GM23338 (cell line): Measurements from ENCODE around the gene COL6A1. TPM values are rescaled to one million over a fixed set of nuclear protein-coding genes. Genes with fewer than 3 reads are reported as not detected.

Experiments
- ATAC-seq: fragments of 200-7000 bp; cut with Tn5 transposase; 3 replicates; pipeline ENCODE4 v1.9.1; 2020
- DNase-seq: peaks from one replicate; pipeline ENCODE4 v3.0.0-alpha.2; 2015; ENCODE audit warnings: low spot score
- H2AFZ ChIP-seq: fragments of 200-600 bp; sonication (generic); 2 replicates; pipeline ENCODE4 v1.8.0; 2016; ENCODE audit warnings: antibody characterized with exemption, mild to moderate bottlenecking, moderate library complexity
- H3F3A ChIP-seq: fragments of 200-600 bp; sonication (generic); replicated peaks from 2 replicates; pipeline ENCODE4 v1.8.0; 2017; ENCODE audit warnings: antibody characterized with exemption, mixed run types, low read depth
- H3K27ac ChIP-seq: fragments of 200-600 bp; sonication (generic); 2 replicates; pipeline ENCODE4 v1.6.1; 2016; ENCODE audit warnings: low read depth
- H3K27me3 ChIP-seq: fragments of 200-600 bp; sonication (generic); 2 replicates; pipeline ENCODE4 v1.8.0; 2016; ENCODE audit warnings: mild to moderate bottlenecking, mixed run types, moderate library complexity; ENCODE audit not compliant: insufficient read depth
- H3K36me3 ChIP-seq: fragments of 200-600 bp; sonication (generic); 2 replicates; pipeline ENCODE4 v1.8.0; 2016; ENCODE audit warnings: mild to moderate bottlenecking; ENCODE audit not compliant: insufficient read depth
- H3K4me1 ChIP-seq: fragments of 200-600 bp; sonication (generic); 2 replicates; pipeline ENCODE4 v1.8.0; 2016; ENCODE audit warnings: mild to moderate bottlenecking, moderate library complexity; ENCODE audit not compliant: insufficient read depth
- H3K4me2 ChIP-seq: fragments of 200-600 bp; sonication (generic); 2 replicates; pipeline ENCODE4 v1.7.1; 2017; ENCODE audit warnings: mixed run types
- H3K4me3 ChIP-seq: fragments of 200-600 bp; sonication (generic); 2 replicates; pipeline ENCODE4 v1.6.1; 2016; ENCODE audit warnings: mixed run types
- H3K79me2 ChIP-seq: fragments of 200-600 bp; sonication (generic); replicated peaks from 2 replicates; pipeline ENCODE4 v1.8.0; 2017; ENCODE audit warnings: mild to moderate bottlenecking; ENCODE audit not compliant: insufficient read depth
- H3K9me2 ChIP-seq: fragments of 200-600 bp; sonication (generic); 2 replicates; pipeline ENCODE4 v1.8.0; 2017; ENCODE audit not compliant: insufficient read depth
- H4K20me1 ChIP-seq: fragments of 200-600 bp; sonication (generic); replicated peaks from 2 replicates; pipeline ENCODE4 v1.8.0; 2017; ENCODE audit warnings: mild to moderate bottlenecking; ENCODE audit not compliant: insufficient read depth
- H3K27ac Mint-ChIP-seq: 2 replicates; pipeline ENCODE4 v1.8.0; 2020; ENCODE audit warnings: inconsistent platforms, mild to moderate bottlenecking, moderate library complexity, mixed read lengths
- H3K27me3 Mint-ChIP-seq: 3 replicates; pipeline ENCODE4 v1.8.0; 2022; ENCODE audit warnings: low read depth, mild to moderate bottlenecking, moderate library complexity, mixed read lengths, inconsistent platforms; ENCODE audit not compliant: insufficient read depth, poor library complexity
- H3K36me3 Mint-ChIP-seq: 3 replicates; pipeline ENCODE4 v1.8.0; 2021; ENCODE audit warnings: low read depth, mild to moderate bottlenecking, inconsistent platforms, moderate library complexity, mixed read lengths
- H3K4me1 Mint-ChIP-seq: 3 replicates; pipeline ENCODE4 v1.8.0; 2020; ENCODE audit warnings: mild to moderate bottlenecking, inconsistent platforms, mixed read lengths
- H3K4me3 Mint-ChIP-seq: 3 replicates; pipeline ENCODE4 v1.8.0; 2021; ENCODE audit warnings: moderate library complexity, mild to moderate bottlenecking, inconsistent platforms, mixed read lengths
- H3K9me3 Mint-ChIP-seq: 3 replicates; pipeline ENCODE4 v1.8.0; 2020; ENCODE audit warnings: moderate library complexity, mild to moderate bottlenecking, inconsistent platforms, mixed read lengths
- EZH2 ChIP-seq: fragments of 200-600 bp; sonication (generic); IDR thresholded peaks from one replicate; pipeline ENCODE4 v1.8.0; 2017; ENCODE audit warnings: antibody characterized with exemption, mild to moderate bottlenecking, low read depth; ENCODE audit not compliant: unreplicated experiment
- EZH2phosphoT487 ChIP-seq: fragments of 200-600 bp; sonication (generic); IDR thresholded peaks from one replicate; pipeline ENCODE4 v1.8.1; 2018; ENCODE audit warnings: antibody characterized with exemption; ENCODE audit not compliant: unreplicated experiment
- NANOG ChIP-seq: IDR thresholded peaks from 2 replicates; pipeline ENCODE4 v1.6.1; 2016; ENCODE audit warnings: antibody characterized with exemption, borderline replicate concordance
- POLR2AphosphoS5 ChIP-seq: IDR thresholded peaks from 2 replicates; pipeline ENCODE4 v1.6.1; 2016; ENCODE audit warnings: antibody characterized with exemption, low read depth
- STAT1 ChIP-seq: IDR thresholded peaks from one replicate; pipeline ENCODE4 v1.6.1; 2016; ENCODE audit warnings: antibody characterized with exemption; ENCODE audit not compliant: unreplicated experiment
- ZNF331 ChIP-seq: fragments of 250-450 bp; sonication (Bioruptor Pico); IDR thresholded peaks from 2 replicates; pipeline ENCODE4 v1.5.0; 2020; ENCODE audit warnings: low read depth, mild to moderate bottlenecking, moderate library complexity
- polyA plus RNA-seq: library from polyadenylated mRNA; unstranded; fragments of >200 nt; fragmentation: Nextera tagmentation; extraction: Ambion mirVana; gene quantifications from 2 replicates; pipeline ENCODE4 v1.2.1, GENCODE V29; 2016
- total RNA-seq: library from RNA; depleted of rRNA; stranded (reverse); fragments of >200 nt; shearing (Covaris generic); gene quantifications from 2 replicates; pipeline ENCODE4 v1.2.3, GENCODE V29; 2014
- TF ChIP-seq, protein P1 (sequence below): IDR thresholded peaks from one replicate; pipeline ENCODE4 v1.6.1; 2018; ENCODE audit warnings: antibody characterized with exemption; ENCODE audit not compliant: unreplicated experiment
- TF ChIP-seq, protein P2 (sequence below): IDR thresholded peaks from 2 replicates; pipeline ENCODE4 v1.6.1; 2016; ENCODE audit warnings: antibody characterized with exemption
- TF ChIP-seq, protein P3 (sequence below), 2 experiments: fragments of 200-600 bp in 1 of 2; sonication (generic) in 1 of 2; conservative IDR thresholded peaks; 2 replicates each; pipeline versions ENCODE4 v1.5.1 to v1.6.1; 2016 to 2017; ENCODE audit warnings: antibody characterized with exemption in 2 of 2, low read depth in 2 of 2, mild to moderate bottlenecking in 2 of 2, moderate library complexity in 1 of 2

COL6A1 gene
- total and polyA plus RNA-seq, 2 experiments from 2014 or later, result 76.0 to 180 TPM

DNA sequence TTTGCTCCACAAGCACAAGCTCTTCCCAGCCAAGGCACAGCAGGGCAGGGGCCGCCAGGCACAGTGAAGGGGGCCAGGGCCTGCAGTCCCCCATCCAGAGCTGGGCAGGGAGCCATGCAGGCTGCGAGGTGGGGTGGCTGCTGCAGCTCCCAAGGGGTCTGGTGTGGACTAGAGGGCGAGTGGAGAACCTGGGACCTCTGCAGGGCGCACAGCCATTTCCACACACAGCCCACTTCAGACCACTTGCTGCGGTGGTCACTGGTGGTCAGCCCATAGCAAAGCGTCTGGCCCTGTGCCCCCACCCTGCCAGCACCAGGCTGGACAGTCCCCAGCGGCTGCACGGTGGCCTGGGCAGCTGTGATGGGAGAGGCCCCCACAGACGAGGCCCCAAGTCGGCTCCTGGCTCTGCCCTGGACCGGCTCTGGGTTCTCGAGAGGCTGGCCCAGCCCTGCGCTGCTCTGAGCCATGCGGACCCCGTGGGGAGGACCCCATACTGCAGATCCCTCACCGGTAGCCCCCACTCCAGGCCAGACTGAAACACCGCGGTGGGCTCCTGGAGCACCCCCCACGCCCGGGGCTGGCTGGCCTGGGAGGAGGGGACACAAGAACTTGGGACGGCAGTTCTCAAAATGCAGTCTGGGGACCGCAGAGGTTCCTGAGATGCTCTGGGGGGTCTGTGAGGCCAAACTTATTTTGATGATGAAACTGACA lies 69.3 kb downstream of the COL6A1 start:
- H3K36me3 ChIP-seq, result no peaks in the 10 kb centered on the region
- H3K79me2 ChIP-seq, result no peaks in the 10 kb centered on the region
- H3K36me3 Mint-ChIP-seq, result peaks cover 3% of the 10 kb centered on the region; the same call in 1 of the 3 replicates
- no peaks in the 10 kb centered on the region for H4K20me1 ChIP-seq
- peaks cover 11% of the 10 kb centered on the region; the same call in 1 of the 2 replicates for H3K4me1 ChIP-seq
- H3K27ac ChIP-seq, result no peak overlapping the region
- H3K4me1 Mint-ChIP-seq, result peaks cover 6% of the 10 kb centered on the region
- no peak overlapping the region for H2AFZ ChIP-seq
- no peaks in the 10 kb centered on the region for H3K27me3 ChIP-seq
- no peak overlapping the region; the same call in 2 of the 3 replicates for H3K4me3 Mint-ChIP-seq
- no peaks in the 10 kb centered on the region for H3K9me2 ChIP-seq
- no peak overlapping the region for H3K4me2 ChIP-seq
- ATAC-seq, result no peak
- H3K27ac Mint-ChIP-seq, result no peak overlapping the region
- peaks cover 5% of the 10 kb centered on the region for H3K27me3 Mint-ChIP-seq
- H3K4me3 ChIP-seq, result no peak overlapping the region
- 0 out of 2 replicates have a peak, but pooled peaks cover 6% of the 10 kb centered on the region for H3F3A ChIP-seq
- no peaks in the 10 kb centered on the region; the same call in 2 of the 3 replicates for H3K9me3 Mint-ChIP-seq
- TF ChIP-seq EZH2 (no peak), STAT1 (no peak), EZH2phosphoT487 (no peak), POLR2AphosphoS5 (no peak), ZNF331 (CRISPR knock-in tag) (no peak), NANOG (no peak)
- TF ChIP-seq, protein P1, sequence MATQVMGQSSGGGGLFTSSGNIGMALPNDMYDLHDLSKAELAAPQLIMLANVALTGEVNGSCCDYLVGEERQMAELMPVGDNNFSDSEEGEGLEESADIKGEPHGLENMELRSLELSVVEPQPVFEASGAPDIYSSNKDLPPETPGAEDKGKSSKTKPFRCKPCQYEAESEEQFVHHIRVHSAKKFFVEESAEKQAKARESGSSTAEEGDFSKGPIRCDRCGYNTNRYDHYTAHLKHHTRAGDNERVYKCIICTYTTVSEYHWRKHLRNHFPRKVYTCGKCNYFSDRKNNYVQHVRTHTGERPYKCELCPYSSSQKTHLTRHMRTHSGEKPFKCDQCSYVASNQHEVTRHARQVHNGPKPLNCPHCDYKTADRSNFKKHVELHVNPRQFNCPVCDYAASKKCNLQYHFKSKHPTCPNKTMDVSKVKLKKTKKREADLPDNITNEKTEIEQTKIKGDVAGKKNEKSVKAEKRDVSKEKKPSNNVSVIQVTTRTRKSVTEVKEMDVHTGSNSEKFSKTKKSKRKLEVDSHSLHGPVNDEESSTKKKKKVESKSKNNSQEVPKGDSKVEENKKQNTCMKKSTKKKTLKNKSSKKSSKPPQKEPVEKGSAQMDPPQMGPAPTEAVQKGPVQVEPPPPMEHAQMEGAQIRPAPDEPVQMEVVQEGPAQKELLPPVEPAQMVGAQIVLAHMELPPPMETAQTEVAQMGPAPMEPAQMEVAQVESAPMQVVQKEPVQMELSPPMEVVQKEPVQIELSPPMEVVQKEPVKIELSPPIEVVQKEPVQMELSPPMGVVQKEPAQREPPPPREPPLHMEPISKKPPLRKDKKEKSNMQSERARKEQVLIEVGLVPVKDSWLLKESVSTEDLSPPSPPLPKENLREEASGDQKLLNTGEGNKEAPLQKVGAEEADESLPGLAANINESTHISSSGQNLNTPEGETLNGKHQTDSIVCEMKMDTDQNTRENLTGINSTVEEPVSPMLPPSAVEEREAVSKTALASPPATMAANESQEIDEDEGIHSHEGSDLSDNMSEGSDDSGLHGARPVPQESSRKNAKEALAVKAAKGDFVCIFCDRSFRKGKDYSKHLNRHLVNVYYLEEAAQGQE, result no peak
- TF ChIP-seq, protein P2, sequence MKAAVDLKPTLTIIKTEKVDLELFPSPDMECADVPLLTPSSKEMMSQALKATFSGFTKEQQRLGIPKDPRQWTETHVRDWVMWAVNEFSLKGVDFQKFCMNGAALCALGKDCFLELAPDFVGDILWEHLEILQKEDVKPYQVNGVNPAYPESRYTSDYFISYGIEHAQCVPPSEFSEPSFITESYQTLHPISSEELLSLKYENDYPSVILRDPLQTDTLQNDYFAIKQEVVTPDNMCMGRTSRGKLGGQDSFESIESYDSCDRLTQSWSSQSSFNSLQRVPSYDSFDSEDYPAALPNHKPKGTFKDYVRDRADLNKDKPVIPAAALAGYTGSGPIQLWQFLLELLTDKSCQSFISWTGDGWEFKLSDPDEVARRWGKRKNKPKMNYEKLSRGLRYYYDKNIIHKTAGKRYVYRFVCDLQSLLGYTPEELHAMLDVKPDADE, result no peak
- TF ChIP-seq, protein P3, sequence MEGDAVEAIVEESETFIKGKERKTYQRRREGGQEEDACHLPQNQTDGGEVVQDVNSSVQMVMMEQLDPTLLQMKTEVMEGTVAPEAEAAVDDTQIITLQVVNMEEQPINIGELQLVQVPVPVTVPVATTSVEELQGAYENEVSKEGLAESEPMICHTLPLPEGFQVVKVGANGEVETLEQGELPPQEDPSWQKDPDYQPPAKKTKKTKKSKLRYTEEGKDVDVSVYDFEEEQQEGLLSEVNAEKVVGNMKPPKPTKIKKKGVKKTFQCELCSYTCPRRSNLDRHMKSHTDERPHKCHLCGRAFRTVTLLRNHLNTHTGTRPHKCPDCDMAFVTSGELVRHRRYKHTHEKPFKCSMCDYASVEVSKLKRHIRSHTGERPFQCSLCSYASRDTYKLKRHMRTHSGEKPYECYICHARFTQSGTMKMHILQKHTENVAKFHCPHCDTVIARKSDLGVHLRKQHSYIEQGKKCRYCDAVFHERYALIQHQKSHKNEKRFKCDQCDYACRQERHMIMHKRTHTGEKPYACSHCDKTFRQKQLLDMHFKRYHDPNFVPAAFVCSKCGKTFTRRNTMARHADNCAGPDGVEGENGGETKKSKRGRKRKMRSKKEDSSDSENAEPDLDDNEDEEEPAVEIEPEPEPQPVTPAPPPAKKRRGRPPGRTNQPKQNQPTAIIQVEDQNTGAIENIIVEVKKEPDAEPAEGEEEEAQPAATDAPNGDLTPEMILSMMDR (conservative IDR thresholded peaks at IDR 0.05; ENCODE audit: low read depth in 2 of 2), result no peak
- no peak for DNase-seq
